GM10266 (cell line): ENCODE measurements around the gene CAMTA1.

Experiments used
- DNase-seq: peaks from one replicate; pipeline ENCODE4 v3.0.0; 2012; ENCODE audit errors: extremely low spot score
- TF ChIP-seq, protein P1 (sequence below): IDR thresholded peaks from 2 replicates; pipeline ENCODE4 v1.5.1; 2012; ENCODE audit warnings: mild to moderate bottlenecking, low read depth; ENCODE audit not compliant: control insufficient read depth, insufficient read depth; ENCODE audit errors: missing control alignments

The CAMTA1 gene

DNA sequence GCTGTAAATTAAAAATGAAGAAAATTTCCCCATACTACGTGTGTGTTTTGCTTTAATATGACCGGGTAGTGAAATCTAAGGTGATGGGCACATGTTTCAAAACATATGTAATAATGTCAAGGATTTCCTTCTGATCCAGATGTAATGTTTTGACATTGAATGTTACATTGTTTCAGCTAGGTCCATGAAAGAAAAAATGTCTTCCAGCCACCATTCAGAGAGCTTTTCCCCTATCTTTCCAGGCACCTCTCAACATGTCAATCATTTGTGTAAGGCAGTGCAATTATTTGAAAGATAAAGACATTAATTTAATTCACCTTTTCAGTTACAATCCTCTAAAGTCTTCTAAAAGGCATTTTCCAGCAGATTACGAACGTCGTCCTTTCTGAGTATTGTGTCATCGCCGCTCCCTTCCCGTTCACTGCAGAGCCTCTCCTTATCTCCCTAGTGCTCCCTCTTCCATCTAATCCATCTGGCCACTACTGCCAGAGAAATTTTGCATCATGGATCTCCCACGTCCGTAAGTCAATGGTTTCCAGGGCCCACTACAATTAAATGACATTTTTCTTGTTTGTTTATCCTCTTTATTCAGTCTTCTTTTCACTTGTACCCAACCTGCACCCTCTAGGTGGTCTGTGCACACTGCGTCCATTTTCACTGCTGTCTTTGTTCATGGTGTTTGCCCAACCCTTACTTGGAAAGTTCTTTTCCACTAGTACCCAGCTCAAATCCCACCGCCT, 984.6 kb downstream of the CAMTA1 start:
- DNase-seq: no peak

DNA sequence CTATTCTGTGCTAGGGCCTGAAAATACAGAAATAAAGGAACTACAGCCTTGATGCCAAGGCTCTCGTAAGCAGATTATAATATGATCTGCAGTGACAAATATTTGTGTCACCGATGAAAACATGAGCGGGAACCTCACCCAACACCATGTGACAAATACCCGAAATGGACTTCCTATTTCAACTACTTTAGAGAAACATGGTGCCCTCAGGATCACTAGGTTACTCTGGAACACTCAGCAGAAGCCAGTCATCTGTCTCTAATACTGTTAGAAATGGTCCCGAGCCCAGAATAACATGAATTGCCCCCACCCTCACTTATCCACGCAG, 985.4 kb downstream of the CAMTA1 start:
- DNase-seq: peak; percentile 42
- TF ChIP-seq, protein P1, sequence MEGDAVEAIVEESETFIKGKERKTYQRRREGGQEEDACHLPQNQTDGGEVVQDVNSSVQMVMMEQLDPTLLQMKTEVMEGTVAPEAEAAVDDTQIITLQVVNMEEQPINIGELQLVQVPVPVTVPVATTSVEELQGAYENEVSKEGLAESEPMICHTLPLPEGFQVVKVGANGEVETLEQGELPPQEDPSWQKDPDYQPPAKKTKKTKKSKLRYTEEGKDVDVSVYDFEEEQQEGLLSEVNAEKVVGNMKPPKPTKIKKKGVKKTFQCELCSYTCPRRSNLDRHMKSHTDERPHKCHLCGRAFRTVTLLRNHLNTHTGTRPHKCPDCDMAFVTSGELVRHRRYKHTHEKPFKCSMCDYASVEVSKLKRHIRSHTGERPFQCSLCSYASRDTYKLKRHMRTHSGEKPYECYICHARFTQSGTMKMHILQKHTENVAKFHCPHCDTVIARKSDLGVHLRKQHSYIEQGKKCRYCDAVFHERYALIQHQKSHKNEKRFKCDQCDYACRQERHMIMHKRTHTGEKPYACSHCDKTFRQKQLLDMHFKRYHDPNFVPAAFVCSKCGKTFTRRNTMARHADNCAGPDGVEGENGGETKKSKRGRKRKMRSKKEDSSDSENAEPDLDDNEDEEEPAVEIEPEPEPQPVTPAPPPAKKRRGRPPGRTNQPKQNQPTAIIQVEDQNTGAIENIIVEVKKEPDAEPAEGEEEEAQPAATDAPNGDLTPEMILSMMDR: no peak

More for the DNA sequence above, 984.6 kb downstream of the CAMTA1 start:
- TF ChIP-seq, protein P1: no peak

DNA sequence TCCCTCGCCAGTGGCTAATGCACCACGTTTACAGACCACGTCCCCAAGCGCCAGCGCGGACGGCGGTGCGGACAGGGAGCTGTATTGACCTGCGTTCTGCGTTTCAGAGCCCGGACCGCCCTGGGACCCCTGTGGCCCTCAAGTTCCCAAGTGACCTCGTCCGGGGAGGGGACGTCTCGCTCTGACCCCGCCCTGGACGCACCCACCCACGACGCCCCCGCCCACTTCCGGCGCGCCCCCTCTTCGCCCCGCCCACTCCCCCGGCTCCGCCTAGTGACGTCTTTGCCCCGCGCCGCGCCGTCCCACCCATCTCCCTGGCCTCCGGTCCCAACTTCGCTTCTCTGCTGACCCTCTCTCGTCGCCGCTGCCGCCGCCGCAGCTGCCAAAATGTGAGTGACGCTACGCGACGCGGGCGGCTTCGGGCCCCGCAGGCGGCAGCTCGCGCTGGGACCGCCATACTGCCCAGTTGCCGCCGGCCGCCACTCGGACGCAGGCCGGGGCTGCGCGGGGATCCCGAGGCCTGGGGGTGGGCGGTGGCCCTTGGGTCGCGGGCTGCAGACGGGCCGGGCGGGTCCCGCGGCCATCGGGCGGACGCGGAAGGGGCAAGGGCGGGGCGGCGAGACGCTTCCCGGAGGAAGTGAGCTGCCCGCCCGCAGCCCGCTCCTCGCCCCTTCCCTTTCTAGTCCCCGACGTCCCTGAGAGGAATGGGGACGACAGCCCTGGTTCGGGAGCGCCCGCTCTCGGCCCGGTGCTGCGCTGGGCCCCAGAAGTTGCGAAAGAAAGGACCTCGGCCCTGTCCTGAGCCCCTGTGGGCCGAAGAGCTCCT, 986.0 kb downstream of the CAMTA1 start, which contains the start of gene VAMP3:
TSS of gene VAMP3 (plus strand) at position 300 of the 826 bp plus-strand sequence. CDS start at position 388, 88 bp downstream.
- peak; percentile 98 for DNase-seq
- TF ChIP-seq, protein P1: no peak

DNA sequence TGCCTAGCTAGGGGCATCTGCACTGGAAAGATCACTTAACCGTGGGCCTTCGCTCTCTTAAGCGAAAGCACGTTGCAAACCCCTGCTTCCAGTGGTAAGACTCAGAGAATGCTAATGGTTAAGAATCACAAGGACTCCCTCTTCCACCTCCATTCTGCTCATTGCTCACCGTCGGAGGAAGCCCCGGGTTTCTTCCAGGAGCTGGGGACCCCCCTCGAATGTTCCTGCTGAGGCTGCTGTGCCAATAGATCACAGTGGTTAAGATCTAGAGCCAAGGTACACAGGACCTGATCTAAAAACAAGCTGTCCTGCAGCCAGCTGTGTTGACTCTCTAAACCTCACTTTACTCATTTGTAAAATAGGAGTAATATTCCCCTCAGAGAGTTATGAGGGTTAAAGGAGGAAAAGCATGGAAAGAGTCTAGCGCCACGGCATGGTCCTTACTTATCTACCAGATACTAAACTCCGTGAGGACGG, 986.6 kb downstream of the CAMTA1 start:
- DNase-seq: no peak
- TF ChIP-seq, protein P1: no peak

DNA sequence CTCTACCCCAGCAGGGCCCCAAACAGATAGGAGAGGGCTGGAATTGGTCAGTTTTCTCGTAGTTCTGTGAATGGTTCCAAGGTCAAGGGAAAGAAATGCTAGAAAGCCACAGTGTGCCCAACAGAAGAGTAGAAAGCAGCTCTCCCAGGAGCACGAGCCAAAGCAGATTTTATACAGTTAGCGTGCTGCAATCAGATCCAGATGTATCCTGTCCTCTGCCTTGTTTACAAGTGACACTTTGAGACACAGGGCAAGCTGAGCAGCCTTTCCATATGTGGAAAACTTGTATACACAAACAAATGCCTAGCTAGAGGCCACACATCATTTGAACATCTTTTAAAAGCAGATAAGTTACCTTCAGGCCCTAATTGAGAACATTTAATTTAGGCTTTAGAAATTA, 992.3 kb downstream of the CAMTA1 start:
- no peak for DNase-seq
- TF ChIP-seq, protein P1: no peak

DNA sequence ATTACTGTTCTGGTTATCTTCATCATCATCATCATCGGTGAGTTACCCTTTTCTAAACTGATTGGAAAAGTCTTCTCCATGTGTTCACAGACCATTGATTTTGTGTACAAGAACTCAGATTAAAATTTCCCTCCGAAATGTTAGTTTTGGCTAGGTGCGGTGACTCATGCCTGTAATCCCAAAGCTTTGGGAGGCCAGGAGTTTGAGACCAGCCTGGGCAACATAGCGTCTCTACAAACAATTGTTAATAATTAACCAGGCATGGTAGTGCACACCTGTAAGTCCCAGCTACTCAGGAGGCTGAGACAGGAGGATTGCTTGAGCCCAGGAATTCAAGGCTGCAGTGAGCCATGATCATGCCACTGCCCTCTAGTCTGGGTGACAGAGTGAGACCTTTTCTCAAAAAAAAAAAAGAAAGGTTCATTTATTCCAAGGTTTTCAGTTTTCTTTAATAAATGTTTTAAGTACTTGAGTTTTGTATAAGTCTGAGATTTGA, 992.9 kb downstream of the CAMTA1 start:
- TF ChIP-seq, protein P1: no peak
- DNase-seq: no peak
